Fibroblast of lung (primary cell): ENCODE data around the gene ARL15. TPM values are rescaled to one million over a fixed set of nuclear protein-coding genes. Genes with fewer than 3 reads are reported as not detected.
A peak's percentile ranks its signal among the peaks of the same experiment; 100 is the strongest.

Source experiments
- DNase-seq, 2 donors: peaks; one replicate each; pipeline versions ENCODE4 v3.0.0 to v3.0.0-alpha.2; 2010; ENCODE audit warnings: low read depth in 2 of 2
- H2AFZ ChIP-seq: 2 replicates; pipeline ENCODE4 v1.5.1; 2012; ENCODE audit warnings: low read length, control low read depth, inconsistent platforms
- H3K27ac ChIP-seq: 2 replicates; pipeline ENCODE4 v1.5.1; 2011; ENCODE audit warnings: low read length, control low read depth; ENCODE audit not compliant: insufficient read depth
- H3K27me3 ChIP-seq: 2 replicates; pipeline ENCODE4 v1.5.1; 2011; ENCODE audit warnings: mild to moderate bottlenecking, low read length; ENCODE audit not compliant: control insufficient read depth, insufficient read depth
- H3K36me3 ChIP-seq: 2 replicates; pipeline ENCODE4 v1.5.1; 2011; ENCODE audit warnings: low read length; ENCODE audit not compliant: control insufficient read depth, insufficient read depth
- H3K4me1 ChIP-seq: 2 replicates; pipeline ENCODE4 v1.5.1; 2011; ENCODE audit warnings: low read length; ENCODE audit not compliant: control insufficient read depth, insufficient read depth; ENCODE audit errors: extremely low read depth
- H3K4me2 ChIP-seq: 2 replicates; pipeline ENCODE4 v1.5.1; 2011; ENCODE audit warnings: low read length, control low read depth; ENCODE audit not compliant: insufficient read depth; ENCODE audit errors: extremely low read depth
- H3K4me3 ChIP-seq, 4 experiments: fragments of 200-600 bp in 1 of 4; sonication (generic) in 1 of 4; replicated peaks in 1 of 4; 2 replicates each; pipeline ENCODE4 v1.5.1; 2011 to 2016; ENCODE audit warnings: low read length in 4 of 4, low read depth in 3 of 4, mild to moderate bottlenecking in 3 of 4, control low read depth in 2 of 4, inconsistent platforms in 1 of 4, mixed read lengths in 1 of 4; ENCODE audit not compliant: insufficient read depth in 1 of 4; ENCODE audit errors: control extremely low read depth in 1 of 4
- H3K79me2 ChIP-seq: 2 replicates; pipeline ENCODE4 v1.5.1; 2012; ENCODE audit warnings: mild to moderate bottlenecking, low read length, inconsistent platforms; ENCODE audit not compliant: control insufficient read depth, insufficient read depth
- H3K9ac ChIP-seq: 2 replicates; pipeline ENCODE4 v1.5.1; 2011; ENCODE audit warnings: mild to moderate bottlenecking, low read length, control low read depth; ENCODE audit not compliant: insufficient read depth
- H3K9me3 ChIP-seq: 2 replicates; pipeline ENCODE4 v1.5.1; 2012; ENCODE audit warnings: low read depth, low read length; ENCODE audit not compliant: control insufficient read depth, insufficient read depth
- H4K20me1 ChIP-seq: 2 replicates; pipeline ENCODE4 v1.5.1; 2011; ENCODE audit warnings: low read length; ENCODE audit not compliant: control insufficient read depth, insufficient read depth; ENCODE audit errors: extremely low read depth
- CTCF ChIP-seq, 2 donors: IDR thresholded peaks in 1 of 2; conservative IDR thresholded peaks in 1 of 2; 1 replicate in 1 of 2; 2 replicates in 1 of 2; pipeline ENCODE4 v1.5.1; 2011 to 2012; ENCODE audit warnings: low read length in 2 of 2, control low read depth in 1 of 2, inconsistent platforms in 1 of 2, low read depth in 1 of 2, mild to moderate bottlenecking in 1 of 2
- EZH2 ChIP-seq: IDR thresholded peaks from 2 replicates; pipeline ENCODE4 v1.5.1; 2012; ENCODE audit warnings: low read length, control low read depth, mild to moderate bottlenecking; ENCODE audit errors: missing control alignments
- polyA plus RNA-seq, 2 donors: library from polyadenylated mRNA; depleted of rRNA in 1 of 2; stranded (reverse) in 1 of 2; unstranded in 1 of 2; fragments of >200 nt; gene quantifications; 2 replicates each; pipeline ENCODE4 v1.2.1, GENCODE V29; 2011 to 2012; ENCODE audit warnings: missing spikeins in 1 of 2
- total RNA-seq: library from RNA; depleted of rRNA; stranded (reverse); fragments of >200 nt; gene quantifications from 2 replicates; pipeline ENCODE4 v1.2.1, GENCODE V29; 2014

The ARL15 gene
- total and polyA plus RNA-seq, 2 donors (not counting 1 experiment from before 2014, with no cell fraction given) = 20.6 to 28.7 TPM

- TF ChIP-seq CTCF (conservative IDR thresholded peaks at IDR 0.05 in 1 of 2, IDR thresholded peaks at IDR 0.05 in 1 of 2; ENCODE audit: low read depth in 1 of 2, low read length in 2 of 2) = no peak
- no peak overlapping the region for H3K27ac ChIP-seq
- no peak overlapping the region for H3K4me2 ChIP-seq
- H3K27me3 ChIP-seq = no peaks in the 10 kb centered on the region
- no peak for DNase-seq
- H3K4me3 ChIP-seq = no peak overlapping the region
- H3K4me1 ChIP-seq = peaks cover 3% of the 10 kb centered on the region
- H3K36me3 ChIP-seq = no peaks in the 10 kb centered on the region
- H4K20me1 ChIP-seq = no peaks in the 10 kb centered on the region
- H2AFZ ChIP-seq = no peak overlapping the region
- H3K9ac ChIP-seq = no peak overlapping the region
- no peaks in the 10 kb centered on the region for H3K9me3 ChIP-seq
- no peaks in the 10 kb centered on the region for H3K79me2 ChIP-seq
Measured at GRCh38 chr5:54224103-54224826, 86.1 kb downstream of the ARL15 start.

- H3K9me3 ChIP-seq = no peaks in the 10 kb centered on the region
- peaks cover 3% of the 10 kb centered on the region for H3K4me1 ChIP-seq
- H3K27ac ChIP-seq = no peak overlapping the region
- no peak for DNase-seq
- no peak overlapping the region for H3K9ac ChIP-seq
- no peak for TF ChIP-seq EZH2
- TF ChIP-seq CTCF (conservative IDR thresholded peaks at IDR 0.05 in 1 of 2, IDR thresholded peaks at IDR 0.05 in 1 of 2; ENCODE audit: low read depth in 1 of 2, low read length in 2 of 2) = no peak
- no peaks in the 10 kb centered on the region for H3K36me3 ChIP-seq
- H3K79me2 ChIP-seq = no peaks in the 10 kb centered on the region
- H3K4me3 ChIP-seq = no peak overlapping the region
- no peaks in the 10 kb centered on the region for H4K20me1 ChIP-seq
- H3K4me2 ChIP-seq = no peak overlapping the region
- H3K27me3 ChIP-seq = no peaks in the 10 kb centered on the region
- no peak overlapping the region for H2AFZ ChIP-seq
Measured at GRCh38 chr5:54222336-54222735, 88.0 kb downstream of the ARL15 start.

- Histone ChIP-seq H4K20me1 (no peaks in the 10 kb centered on the region), H3K79me2 (no peaks in the 10 kb centered on the region), H3K27me3 (no peaks in the 10 kb centered on the region), H3K4me3 (peak overlapping the region in 1 of 4 experiments; percentile 68), H2AFZ (no peak overlapping the region), H3K36me3 (no peaks in the 10 kb centered on the region), H3K4me2 (no peak overlapping the region), H3K9me3 (no peaks in the 10 kb centered on the region), H3K27ac (no peak overlapping the region), H3K4me1 (peaks cover 3% of the 10 kb centered on the region), H3K9ac (no peak overlapping the region)
- TF ChIP-seq CTCF (conservative IDR thresholded peaks at IDR 0.05 in 1 of 2, IDR thresholded peaks at IDR 0.05 in 1 of 2; ENCODE audit: low read depth in 1 of 2, low read length in 2 of 2) = no peak
- no peak for TF ChIP-seq EZH2
- DNase-seq = no peak
Measured at GRCh38 chr5:54221135-54221534, 89.2 kb downstream of the ARL15 start.
